Jurkat, Clone E6-1 (cell line): ENCODE measurements around the gene MAPK13.
"Not testable (repeated sequence)": the region's sequence is repeated elsewhere in the genome, so short reads cannot be mapped to it uniquely, and the experiment has no call there.

Experiments used
- DNase-seq: peaks from one replicate; pipeline ENCODE4 v3.0.0-alpha.2; 2011; ENCODE audit warnings: low read depth, low spot score
- H3K4me3 ChIP-seq: 2 replicates; pipeline ENCODE4 v1.5.1; 2011; ENCODE audit warnings: mild to moderate bottlenecking, low read length, control low read depth, moderate library complexity

Gene MAPK13

GRCh38 chr6:36125575-36125974, 4.7 kb upstream of the MAPK13 start:
- H3K4me3 ChIP-seq, result no peak overlapping the region
- no peak for DNase-seq

DNA sequence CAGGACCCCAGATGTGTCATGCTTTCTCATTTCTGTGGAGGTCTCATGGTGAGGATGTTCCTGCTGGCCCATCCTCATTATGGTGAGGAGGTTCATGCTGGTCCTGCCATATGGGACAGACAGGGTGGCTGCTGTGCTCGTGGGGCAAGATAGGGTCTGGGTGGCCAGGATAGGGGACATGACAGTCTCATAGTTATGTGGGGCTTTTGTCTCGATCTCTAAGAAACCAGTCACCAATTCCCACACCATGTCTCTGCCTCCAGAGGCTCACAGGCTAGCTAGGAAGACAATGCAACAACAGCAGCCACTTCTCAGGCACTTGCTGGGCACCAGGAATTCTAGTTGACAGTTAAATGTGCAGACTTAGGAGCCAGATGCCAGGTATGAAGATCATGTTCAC, 4.2 kb upstream of the MAPK13 start:
- H3K4me3 ChIP-seq, result no peak overlapping the region
- DNase-seq, result no peak

DNA sequence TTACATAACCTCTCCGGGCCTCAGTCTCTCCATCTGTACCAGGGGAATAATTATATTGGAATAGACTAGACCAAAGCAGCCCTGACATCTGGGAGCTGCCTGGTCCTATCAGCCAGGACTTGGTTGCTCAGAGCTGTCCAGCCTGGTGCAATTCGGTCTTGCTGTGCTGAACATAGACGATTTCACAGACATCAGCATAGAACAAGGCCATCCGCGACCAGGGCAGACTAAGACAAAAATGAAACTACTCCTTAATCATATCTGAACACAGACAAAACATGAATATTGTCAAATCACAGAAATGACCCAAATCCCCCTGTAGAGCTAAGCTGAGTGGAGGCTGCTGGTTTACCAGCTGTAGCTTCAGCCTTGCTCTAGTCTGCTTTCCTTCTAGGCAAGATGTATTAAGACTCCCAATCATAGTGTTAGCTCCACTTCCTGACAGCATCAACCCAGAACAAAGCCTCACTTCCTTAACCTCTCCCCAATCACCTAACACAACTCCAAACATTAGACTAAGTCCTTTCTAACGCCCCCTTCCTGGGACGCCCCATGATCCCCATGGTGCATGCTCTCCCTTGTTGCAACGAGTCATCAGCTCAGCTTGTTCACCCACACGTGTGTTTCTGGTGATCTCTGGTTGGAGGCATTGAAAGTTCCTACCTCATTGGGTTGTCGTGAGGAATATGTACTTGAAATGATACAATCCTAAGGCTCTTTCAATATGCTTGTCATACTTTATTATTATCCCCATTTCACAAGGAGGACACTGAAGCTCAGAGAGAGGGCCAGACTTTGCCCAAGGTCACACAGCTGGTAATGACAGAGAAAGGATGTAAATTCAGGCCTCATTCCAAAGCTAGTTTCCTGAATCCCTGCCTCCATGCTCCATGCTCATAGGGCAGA, 3.5 kb upstream of the MAPK13 start:
- no peak for DNase-seq
- H3K4me3 ChIP-seq, result no peak overlapping the region

- DNase-seq, result no peak
- H3K4me3 ChIP-seq, result no peak overlapping the region
These were observed 2.8 kb upstream of the MAPK13 start for GRCh38 chr6:36127462-36128016.

GRCh38 chr6:36128073-36128472, 2.2 kb upstream of the MAPK13 start:
- no peak overlapping the region for H3K4me3 ChIP-seq
- no peak for DNase-seq

DNA sequence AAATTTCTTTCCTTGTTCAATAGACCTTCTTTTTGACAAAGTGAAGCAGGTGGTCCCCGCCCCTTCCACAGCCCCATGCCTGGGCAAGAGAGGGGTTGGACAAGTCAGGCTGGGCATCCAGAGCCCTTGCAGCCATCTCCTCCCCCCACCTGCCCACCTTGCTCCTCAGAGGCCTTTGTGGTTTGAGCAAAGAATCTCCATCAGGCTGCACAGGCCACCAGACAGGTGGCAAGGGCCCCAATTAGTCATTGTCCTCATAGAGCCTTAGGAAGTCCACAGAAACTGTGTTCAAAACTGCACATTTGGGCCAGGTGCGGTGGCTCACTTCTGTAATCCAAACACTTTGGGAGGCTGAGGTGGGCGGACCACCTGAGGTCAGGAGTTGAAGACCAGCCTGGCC, 1.5 kb upstream of the MAPK13 start:
- H3K4me3 ChIP-seq, result no peak overlapping the region
- no peak for DNase-seq

GRCh38 chr6:36129334-36129733, 979 bp upstream of the MAPK13 start:
- not testable (repeated sequence) for H3K4me3 ChIP-seq, DNase-seq

- no peak for DNase-seq
- no peak overlapping the region for H3K4me3 ChIP-seq
These were observed 576 bp downstream of the MAPK13 start for GRCh38 chr6:36130667-36131510.

- no peak overlapping the region for H3K4me3 ChIP-seq
- no peak for DNase-seq
These were observed 1.4 kb downstream of the MAPK13 start for GRCh38 chr6:36131511-36132245.

DNA sequence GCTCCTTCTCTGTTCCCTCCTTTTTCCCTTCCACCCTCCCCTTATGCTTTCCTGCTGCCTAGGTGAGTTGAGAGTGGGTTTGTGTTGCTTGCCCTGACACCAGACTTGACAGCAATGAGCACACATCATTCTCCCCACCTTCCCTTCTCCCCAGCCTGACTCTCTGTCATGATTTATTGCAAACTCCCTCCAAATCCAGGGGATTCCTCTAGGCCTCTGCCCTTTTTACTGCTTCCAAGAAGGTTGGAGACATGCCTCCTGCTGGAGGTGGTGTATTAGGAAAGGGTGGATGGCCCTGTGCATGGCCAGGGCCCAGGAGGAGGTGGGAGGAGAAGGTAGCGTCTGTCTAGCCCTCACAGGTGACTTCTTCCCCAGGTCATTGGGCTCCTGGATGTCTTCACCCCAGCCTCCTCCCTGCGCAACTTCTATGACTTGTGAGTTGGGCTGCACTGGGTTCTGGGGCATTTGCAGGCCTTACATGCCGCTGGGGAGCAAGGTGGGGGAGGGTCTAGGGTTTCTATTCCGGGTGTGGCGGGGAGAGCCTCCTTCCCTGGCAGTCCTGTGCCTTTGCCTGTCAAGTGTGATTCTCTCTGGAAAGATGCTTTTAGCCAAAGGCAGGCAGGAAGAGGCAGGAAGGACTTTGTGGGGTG, 2.1 kb downstream of the MAPK13 start:
- H3K4me3 ChIP-seq, result no peak overlapping the region
- DNase-seq, result no peak

GRCh38 chr6:36133148-36133547, 2.8 kb downstream of the MAPK13 start:
- DNase-seq, result no peak
- H3K4me3 ChIP-seq, result no peak overlapping the region

GRCh38 chr6:36133912-36134311, 3.6 kb downstream of the MAPK13 start:
- H3K4me3 ChIP-seq, result no peak overlapping the region
- no peak for DNase-seq

- no peak for DNase-seq
- no peak overlapping the region for H3K4me3 ChIP-seq
These were observed 4.9 kb downstream of the MAPK13 start for GRCh38 chr6:36135053-36135731.

GRCh38 chr6:36136034-36136433, 5.7 kb downstream of the MAPK13 start:
- DNase-seq, result no peak
- H3K4me3 ChIP-seq, result no peak overlapping the region

DNA sequence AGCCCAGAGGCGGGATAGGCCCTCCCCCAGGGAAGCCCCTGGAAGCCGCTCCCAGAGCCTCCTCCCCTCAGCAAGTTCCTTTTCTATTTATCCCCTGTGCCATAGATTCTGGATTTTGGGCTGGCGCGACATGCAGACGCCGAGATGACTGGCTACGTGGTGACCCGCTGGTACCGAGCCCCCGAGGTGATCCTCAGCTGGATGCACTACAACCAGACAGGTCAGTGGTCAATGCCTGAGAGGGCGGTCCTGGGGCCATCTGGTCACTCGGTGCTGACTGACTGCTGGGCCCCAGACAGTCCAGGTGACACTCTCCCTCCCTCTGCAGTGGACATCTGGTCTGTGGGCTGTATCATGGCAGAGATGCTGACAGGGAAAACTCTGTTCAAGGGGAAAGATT, 6.2 kb downstream of the MAPK13 start:
- no peak overlapping the region for H3K4me3 ChIP-seq
- DNase-seq, result no peak

DNA sequence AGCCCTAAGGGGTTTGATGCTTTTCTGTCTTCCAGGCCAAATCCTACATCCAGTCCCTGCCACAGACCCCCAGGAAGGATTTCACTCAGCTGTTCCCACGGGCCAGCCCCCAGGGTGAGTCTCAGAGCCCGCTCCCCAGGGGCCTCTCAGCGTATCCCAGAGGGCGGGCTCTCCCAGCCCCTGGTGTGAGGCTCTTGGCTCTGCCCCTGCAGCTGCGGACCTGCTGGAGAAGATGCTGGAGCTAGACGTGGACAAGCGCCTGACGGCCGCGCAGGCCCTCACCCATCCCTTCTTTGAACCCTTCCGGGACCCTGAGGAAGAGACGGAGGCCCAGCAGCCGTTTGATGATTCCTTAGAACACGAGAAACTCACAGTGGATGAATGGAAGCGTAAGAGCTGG, 8.4 kb downstream of the MAPK13 start:
- H3K4me3 ChIP-seq, result no peak overlapping the region
- no peak for DNase-seq

- no peak overlapping the region for H3K4me3 ChIP-seq
- DNase-seq, result no peak
These were observed 9.1 kb downstream of the MAPK13 start for GRCh38 chr6:36139431-36139830.

GRCh38 chr6:36139991-36140710, 9.8 kb downstream of the MAPK13 start:
- DNase-seq, result no peak
- H3K4me3 ChIP-seq, result no peak overlapping the region
